ENCODE results near the gene MSL2. TPM values are rescaled to one million over a fixed set of nuclear protein-coding genes. Genes with fewer than 3 reads are reported as not detected.
A peak's percentile ranks its signal among the peaks of the same experiment; 100 is the strongest.
"Not testable (repeated sequence)": the region's sequence is repeated elsewhere in the genome, so short reads cannot be mapped to it uniquely, and the experiment has no call there.

The MSL2 gene
- total RNA-seq, 1 experiment from 2014 or later = 10.7 TPM

DNA sequence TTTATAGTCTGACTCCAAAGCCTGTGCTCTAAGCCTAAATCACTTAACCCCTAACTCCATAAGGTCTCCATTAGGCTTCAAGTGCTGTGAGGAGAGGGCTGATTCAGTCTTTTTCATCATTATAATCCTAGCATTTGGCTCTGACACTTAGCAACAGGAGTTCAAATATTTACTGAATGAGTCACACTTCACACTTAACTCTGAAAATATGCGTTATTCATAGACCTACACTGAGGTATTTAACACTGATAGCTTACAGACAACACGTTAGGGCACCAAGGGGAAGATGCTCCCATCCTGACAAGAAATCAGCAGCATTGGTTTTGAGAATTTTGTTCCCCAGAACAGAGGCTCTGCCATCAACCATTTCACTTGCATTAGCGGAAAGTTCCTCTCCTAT, 53.5 kb downstream of the MSL2 start:
- Histone ChIP-seq H3K36me3 (replicated peaks; ENCODE audit: control insufficient read depth, insufficient read depth, low read length) (no peaks in the 10 kb centered on the region), H3K4me3 (ENCODE audit: insufficient read depth, low read depth, low read length) (no peak overlapping the region), H3K27me3 (ENCODE audit: control insufficient read depth, insufficient read depth, low read length) (peaks cover 8% of the 10 kb centered on the region)
- DNase-seq = peak; percentile 18

DNA sequence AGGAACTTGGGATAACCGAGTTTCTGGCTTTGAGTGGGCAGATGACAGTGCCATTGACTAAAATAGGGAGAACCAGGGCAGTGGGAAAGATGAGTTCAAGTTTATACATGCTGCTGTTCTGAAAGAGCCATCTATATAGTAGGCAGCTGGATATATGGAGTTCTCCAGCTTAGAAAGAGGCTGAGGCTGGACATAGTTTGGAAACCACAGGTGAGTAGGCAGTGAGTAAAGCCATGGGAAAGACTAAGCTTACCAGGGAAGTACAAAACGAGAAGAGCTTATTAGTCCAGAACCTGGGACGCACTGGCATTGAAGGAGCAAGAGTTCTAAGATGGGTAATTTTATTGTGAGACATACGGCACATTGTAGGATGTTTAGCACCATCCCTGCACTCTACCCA, 54.2 kb downstream of the MSL2 start:
- no peak for DNase-seq
- H3K4me3 ChIP-seq (ENCODE audit: insufficient read depth, low read depth, low read length) = no peak overlapping the region
- H3K27me3 ChIP-seq (ENCODE audit: control insufficient read depth, insufficient read depth, low read length) = peaks cover 8% of the 10 kb centered on the region
- H3K36me3 ChIP-seq (replicated peaks; ENCODE audit: control insufficient read depth, insufficient read depth, low read length) = no peaks in the 10 kb centered on the region

- no peak for DNase-seq
- H3K4me3 ChIP-seq (ENCODE audit: insufficient read depth, low read depth, low read length) = no peak overlapping the region
- peaks cover 8% of the 10 kb centered on the region for H3K27me3 ChIP-seq (ENCODE audit: control insufficient read depth, insufficient read depth, low read length)
- no peaks in the 10 kb centered on the region for H3K36me3 ChIP-seq (replicated peaks; ENCODE audit: control insufficient read depth, insufficient read depth, low read length)
Observed at GRCh38 chr3:136141291-136141785, 54.8 kb downstream of the MSL2 start.

- H3K36me3 ChIP-seq (replicated peaks; ENCODE audit: control insufficient read depth, insufficient read depth, low read length) = no peaks in the 10 kb centered on the region
- no peak for DNase-seq
- H3K4me3 ChIP-seq (ENCODE audit: insufficient read depth, low read depth, low read length) = no peak overlapping the region
- H3K27me3 ChIP-seq (ENCODE audit: control insufficient read depth, insufficient read depth, low read length) = peaks cover 3% of the 10 kb centered on the region
Observed at GRCh38 chr3:136136454-136136853, 59.7 kb downstream of the MSL2 start.

GRCh38 chr3:136135039-136135802, 60.9 kb downstream of the MSL2 start:
- no peak for DNase-seq
- no peak overlapping the region for H3K4me3 ChIP-seq (ENCODE audit: insufficient read depth, low read depth, low read length)
- H3K36me3 ChIP-seq (replicated peaks; ENCODE audit: control insufficient read depth, insufficient read depth, low read length) = no peaks in the 10 kb centered on the region
- no peaks in the 10 kb centered on the region; the same call in 1 of the 2 replicates for H3K27me3 ChIP-seq (ENCODE audit: control insufficient read depth, insufficient read depth, low read length)

DNA sequence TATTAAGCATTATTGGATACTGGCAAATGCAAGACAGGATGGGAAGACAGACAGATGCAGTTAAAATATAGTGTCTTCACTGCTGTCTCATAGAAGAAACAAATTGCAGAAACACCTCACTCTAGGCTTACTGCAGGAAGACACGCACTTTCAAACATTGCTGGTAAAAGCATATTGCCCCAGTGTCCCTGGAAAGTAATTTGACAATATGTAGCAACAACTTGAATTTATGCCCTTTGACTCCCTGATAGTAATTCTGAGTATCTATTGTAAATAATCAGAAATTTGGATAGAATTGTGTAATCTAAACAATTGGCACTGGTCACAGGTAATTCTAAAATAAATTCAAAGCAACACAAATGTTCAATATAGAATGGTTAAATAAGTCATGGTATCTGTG, 62.0 kb downstream of the MSL2 start:
- no peaks in the 10 kb centered on the region for H3K27me3 ChIP-seq (ENCODE audit: control insufficient read depth, insufficient read depth, low read length)
- DNase-seq = no peak
- H3K36me3 ChIP-seq (replicated peaks; ENCODE audit: control insufficient read depth, insufficient read depth, low read length) = no peaks in the 10 kb centered on the region
- H3K4me3 ChIP-seq (ENCODE audit: insufficient read depth, low read depth, low read length) = no peak overlapping the region

- H3K27me3 ChIP-seq (ENCODE audit: control insufficient read depth, insufficient read depth, low read length); H3K4me3 ChIP-seq (ENCODE audit: insufficient read depth, low read depth, low read length); DNase-seq; H3K36me3 ChIP-seq (replicated peaks; ENCODE audit: control insufficient read depth, insufficient read depth, low read length): not testable (repeated sequence)
Observed at GRCh38 chr3:136131647-136132046, 64.5 kb downstream of the MSL2 start.

DNA sequence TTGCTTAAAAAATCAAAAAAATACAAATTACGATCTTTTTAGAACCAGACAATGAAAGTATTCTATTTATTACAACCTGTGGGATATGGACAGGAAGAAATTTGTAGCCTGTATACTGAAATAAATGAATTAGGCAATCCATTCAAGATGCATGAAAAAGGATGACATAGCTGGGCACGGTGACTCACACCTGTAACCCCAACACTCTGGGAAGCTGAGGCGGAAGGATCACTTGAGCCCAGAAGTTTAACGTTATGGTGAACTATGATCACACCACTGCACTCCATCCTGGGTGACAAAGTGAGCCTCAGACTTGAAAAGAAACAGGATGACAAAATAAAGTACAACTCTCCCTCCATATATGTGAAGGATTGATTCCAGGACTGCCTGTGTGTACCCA, 74.1 kb downstream of the MSL2 start:
- no peak overlapping the region for H3K4me3 ChIP-seq (ENCODE audit: insufficient read depth, low read depth, low read length)
- no peaks in the 10 kb centered on the region for H3K27me3 ChIP-seq (ENCODE audit: control insufficient read depth, insufficient read depth, low read length)
- H3K36me3 ChIP-seq (replicated peaks; ENCODE audit: control insufficient read depth, insufficient read depth, low read length) = no peaks in the 10 kb centered on the region
- no peak for DNase-seq

GRCh38 chr3:136120373-136121348, 75.5 kb downstream of the MSL2 start:
- H3K4me3 ChIP-seq (ENCODE audit: insufficient read depth, low read depth, low read length) = no peak overlapping the region
- no peaks in the 10 kb centered on the region for H3K27me3 ChIP-seq (ENCODE audit: control insufficient read depth, insufficient read depth, low read length)
- H3K36me3 ChIP-seq (replicated peaks; ENCODE audit: control insufficient read depth, insufficient read depth, low read length) = no peaks in the 10 kb centered on the region
- no peak for DNase-seq

DNA sequence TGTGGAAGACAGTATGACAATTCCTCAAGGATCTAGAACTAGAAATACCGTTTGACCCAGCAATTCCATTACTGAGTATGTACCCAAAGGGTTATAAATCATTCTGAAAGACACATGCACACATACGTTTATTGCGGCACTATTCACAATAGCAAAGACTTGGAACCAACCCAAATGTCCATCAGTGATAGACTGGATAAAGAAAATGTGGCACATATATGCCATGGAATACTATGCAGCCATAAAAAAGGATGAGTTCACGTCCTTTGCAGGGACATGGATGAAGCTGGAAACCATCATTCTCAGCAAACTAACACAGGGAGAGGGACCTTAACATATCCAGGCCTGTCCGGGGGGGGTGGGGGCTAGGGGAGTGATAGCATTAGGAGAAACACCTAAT, 76.4 kb downstream of the MSL2 start:
- H3K4me3 ChIP-seq (ENCODE audit: insufficient read depth, low read depth, low read length); DNase-seq; H3K36me3 ChIP-seq (replicated peaks; ENCODE audit: control insufficient read depth, insufficient read depth, low read length); H3K27me3 ChIP-seq (ENCODE audit: control insufficient read depth, insufficient read depth, low read length): not testable (repeated sequence)

GRCh38 chr3:136119332-136119731, 76.8 kb downstream of the MSL2 start:
- not testable (repeated sequence) for H3K27me3 ChIP-seq (ENCODE audit: control insufficient read depth, insufficient read depth, low read length); H3K4me3 ChIP-seq (ENCODE audit: insufficient read depth, low read depth, low read length); DNase-seq; H3K36me3 ChIP-seq (replicated peaks; ENCODE audit: control insufficient read depth, insufficient read depth, low read length)

DNA sequence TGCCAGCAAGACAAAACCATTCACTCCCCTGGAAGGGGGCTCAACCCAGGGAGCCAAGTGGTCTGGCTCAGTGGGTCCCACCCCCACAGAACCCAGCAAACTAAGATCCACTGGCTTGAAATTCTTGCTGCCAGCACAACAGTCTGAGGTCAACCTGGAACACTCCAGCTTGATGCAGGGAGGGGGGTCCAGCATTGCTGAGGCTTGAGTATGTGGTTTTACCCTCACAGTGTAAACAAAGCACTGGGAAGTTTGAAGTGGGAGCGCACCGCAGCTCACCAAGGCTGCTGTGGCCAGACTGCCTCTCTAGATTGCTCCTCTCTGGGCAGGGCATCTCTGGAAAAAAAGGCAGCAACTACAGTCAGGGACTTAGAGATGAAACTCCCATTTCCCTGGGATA, 81.7 kb downstream of the MSL2 start:
- H3K4me3 ChIP-seq (ENCODE audit: insufficient read depth, low read depth, low read length) = no peak overlapping the region
- no peaks in the 10 kb centered on the region for H3K36me3 ChIP-seq (replicated peaks; ENCODE audit: control insufficient read depth, insufficient read depth, low read length)
- no peaks in the 10 kb centered on the region for H3K27me3 ChIP-seq (ENCODE audit: control insufficient read depth, insufficient read depth, low read length)
- no peak for DNase-seq

GRCh38 chr3:136110481-136110880, 85.7 kb downstream of the MSL2 start:
- H3K4me3 ChIP-seq (ENCODE audit: insufficient read depth, low read depth, low read length) = no peak overlapping the region
- DNase-seq = no peak
- no peaks in the 10 kb centered on the region for H3K27me3 ChIP-seq (ENCODE audit: control insufficient read depth, insufficient read depth, low read length)
- no peaks in the 10 kb centered on the region for H3K36me3 ChIP-seq (replicated peaks; ENCODE audit: control insufficient read depth, insufficient read depth, low read length)

DNA sequence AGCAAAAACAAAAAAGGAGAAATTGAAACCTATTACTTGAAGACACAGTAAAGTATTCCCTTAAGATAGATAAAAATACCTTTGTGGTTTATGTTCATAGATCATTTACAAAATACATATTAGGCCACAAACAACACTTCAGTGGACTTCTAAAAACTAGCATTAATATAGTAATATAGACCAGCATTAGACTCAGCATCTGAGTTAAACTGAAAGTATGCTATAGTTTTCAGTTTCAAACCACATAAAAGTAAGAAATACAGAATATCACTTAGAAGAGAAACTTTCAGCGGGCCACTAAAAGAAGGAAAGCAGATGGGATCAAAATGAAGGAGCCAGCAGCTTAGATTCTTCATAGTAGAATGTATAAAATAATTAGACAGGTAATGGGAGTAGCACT, 86.6 kb downstream of the MSL2 start:
- DNase-seq = no peak
- Histone ChIP-seq H3K27me3 (ENCODE audit: control insufficient read depth, insufficient read depth, low read length) (no peaks in the 10 kb centered on the region), H3K4me3 (ENCODE audit: insufficient read depth, low read depth, low read length) (no peak overlapping the region), H3K36me3 (replicated peaks; ENCODE audit: control insufficient read depth, insufficient read depth, low read length) (no peaks in the 10 kb centered on the region)

DNA sequence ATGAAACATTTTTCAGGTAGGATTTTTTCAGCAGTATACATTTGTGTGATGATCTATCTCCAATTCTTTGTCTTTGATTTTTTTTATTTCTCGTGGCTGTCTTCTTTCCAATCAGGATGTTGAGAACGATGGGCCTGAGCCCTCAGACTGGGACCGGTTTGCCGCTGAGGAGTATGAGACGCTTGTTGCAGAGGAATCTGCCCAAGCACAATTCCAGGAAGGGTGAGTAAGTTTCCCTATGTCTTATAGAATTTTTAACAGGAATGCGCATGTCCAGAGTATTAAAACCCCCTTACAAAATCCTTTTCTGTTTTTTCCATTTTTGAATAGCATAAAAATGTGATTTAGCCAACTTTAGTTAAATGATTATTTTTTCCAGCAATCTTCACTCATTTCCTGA, 90.0 kb downstream of the MSL2 start:
- Histone ChIP-seq H3K4me3 (ENCODE audit: insufficient read depth, low read depth, low read length) (no peak overlapping the region), H3K27me3 (ENCODE audit: control insufficient read depth, insufficient read depth, low read length) (no peaks in the 10 kb centered on the region), H3K36me3 (replicated peaks; ENCODE audit: control insufficient read depth, insufficient read depth, low read length) (no peaks in the 10 kb centered on the region)
- no peak for DNase-seq
